Stimulated activated CD4-positive, alpha-beta T cell treated with anti-CD3 and anti-CD28 coated beads, Interleukin-12 subunit alpha, Interleukin-12 subunit beta, amount 100 ng/mL, for 24 hours (primary cell): ENCODE data around the gene ELMO1.

Experiments used
- DNase-seq, 2 experiments: peaks; one replicate each; pipeline ENCODE4 v3.0.0-alpha.2; 2020; ENCODE audit warnings: low read depth in 2 of 2

ELMO1 gene

DNA sequence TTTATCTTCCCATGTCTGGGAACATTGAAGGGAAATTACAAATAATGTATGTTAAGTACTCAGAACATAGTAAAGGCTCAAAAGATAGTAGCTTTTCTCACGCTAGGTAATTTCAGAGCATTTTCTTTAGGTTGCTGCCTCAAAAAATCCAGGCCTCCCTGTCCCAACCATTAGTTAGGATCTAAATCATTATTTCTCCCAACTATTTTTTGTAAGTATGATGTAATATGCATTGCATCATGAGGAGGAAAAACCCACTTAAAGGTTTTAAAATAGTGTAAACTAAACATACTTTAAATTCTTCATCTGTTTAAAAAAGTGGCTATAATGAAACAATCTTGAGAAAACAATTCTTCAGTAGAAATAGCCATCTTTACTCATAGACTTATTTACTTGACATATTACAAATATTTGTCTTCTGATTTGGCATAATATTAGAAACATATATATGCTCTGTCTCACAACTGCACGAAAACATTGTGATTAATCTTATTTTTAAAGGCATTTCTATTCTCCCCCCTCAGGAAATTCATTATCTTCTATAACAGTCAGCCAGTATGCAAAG is 329.3 kb downstream of the ELMO1 start:
- no peak for DNase-seq

DNA sequence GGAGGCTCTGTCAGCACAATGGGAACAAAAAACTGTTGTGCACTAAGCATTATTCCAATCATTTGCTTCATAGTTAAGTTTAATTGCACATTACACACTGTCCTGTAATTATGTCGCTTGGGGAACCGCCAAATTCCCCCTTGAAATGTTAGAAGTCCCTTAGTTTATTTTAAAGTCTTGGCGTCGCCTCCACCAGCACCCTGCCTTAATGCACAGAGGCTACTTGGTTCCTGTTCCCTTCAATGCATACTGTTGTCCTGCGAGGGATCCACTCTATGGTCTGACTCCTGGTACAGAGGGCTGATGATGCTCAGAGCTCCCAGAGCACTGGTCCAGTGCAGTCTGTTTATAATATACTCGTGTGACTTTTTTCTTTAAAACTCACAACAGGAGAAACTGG is 330.7 kb downstream of the ELMO1 start:
- no peak for DNase-seq

DNA sequence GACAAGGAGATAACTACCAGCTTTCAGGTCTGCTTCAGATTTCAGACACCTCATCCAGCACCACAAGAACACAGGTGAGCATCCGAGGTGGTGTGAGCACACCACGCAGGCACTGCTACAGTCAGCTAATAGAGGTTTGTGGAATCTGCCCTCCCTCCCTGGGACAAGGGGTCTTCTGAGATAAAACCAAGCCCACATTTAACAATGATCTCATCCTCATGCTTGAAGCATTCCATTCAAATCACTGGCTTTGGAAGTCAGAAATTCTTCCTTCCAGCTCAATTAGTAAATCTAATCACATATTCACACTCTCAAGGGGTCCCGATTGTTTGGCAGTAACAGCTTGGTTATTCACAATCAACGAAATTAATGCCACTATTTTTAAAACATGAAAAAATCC is 331.4 kb downstream of the ELMO1 start:
- DNase-seq = no peak

DNA sequence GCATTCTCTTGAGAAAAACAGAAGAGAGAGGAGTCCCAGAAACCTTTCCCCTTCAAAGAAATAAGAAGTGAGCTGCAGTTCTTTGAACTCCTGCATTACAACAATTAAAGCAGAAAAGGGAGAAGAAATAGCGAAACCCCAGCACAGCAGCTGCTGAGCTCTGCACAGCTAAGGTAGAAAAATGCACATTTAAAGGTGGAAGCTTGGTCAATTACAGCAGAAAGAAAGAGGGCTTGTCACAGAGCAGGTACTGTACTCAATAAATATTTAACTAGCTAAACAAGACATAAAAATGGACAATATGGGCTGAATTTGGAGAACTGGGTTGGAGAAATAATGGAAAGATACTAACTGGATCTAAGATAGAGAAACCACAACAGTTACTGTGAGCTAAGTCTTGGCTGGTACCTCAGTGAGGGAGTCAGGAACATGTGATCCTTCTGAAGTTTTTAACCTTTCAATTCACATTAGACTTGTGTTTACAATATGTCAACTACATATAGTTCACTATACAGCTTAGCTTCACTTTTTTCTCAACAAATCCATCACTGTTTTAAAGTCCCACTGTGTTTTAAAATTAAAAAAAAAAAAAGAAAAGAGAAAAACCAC is 332.5 kb downstream of the ELMO1 start:
- DNase-seq = no peak

DNA sequence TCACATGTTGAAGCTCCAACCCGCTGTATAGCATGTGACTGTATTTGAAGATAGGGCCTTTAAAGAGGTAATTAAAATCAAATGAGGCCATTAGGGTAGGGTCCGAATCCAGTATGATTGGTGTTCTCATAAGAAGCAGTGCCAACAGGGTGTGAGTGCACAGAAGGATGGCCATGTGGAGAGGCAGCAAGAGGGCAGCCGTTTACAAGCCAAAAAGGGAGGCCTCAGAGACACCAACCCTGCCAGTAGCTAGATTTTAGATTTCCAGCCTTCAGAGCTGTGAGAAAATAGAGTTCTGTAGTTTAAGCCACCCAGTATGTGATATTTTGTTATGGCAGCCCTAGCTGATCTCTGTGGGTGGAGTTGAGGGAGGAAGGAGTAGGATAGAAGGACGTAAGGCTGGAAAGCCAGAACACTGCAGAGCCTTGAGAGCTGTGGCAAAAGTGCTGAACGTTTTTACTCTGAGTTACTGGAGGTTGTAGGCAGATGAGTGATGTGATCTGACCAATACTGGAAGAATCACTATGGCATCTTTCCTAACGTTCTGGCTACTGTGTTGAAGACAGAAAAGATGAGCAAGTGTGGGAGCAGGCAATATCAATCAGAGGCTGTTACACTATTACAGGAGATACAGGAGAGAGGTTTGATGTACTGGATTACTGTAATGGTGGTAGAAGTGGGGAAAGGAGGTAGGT is 334.9 kb downstream of the ELMO1 start:
- no peak for DNase-seq

DNA sequence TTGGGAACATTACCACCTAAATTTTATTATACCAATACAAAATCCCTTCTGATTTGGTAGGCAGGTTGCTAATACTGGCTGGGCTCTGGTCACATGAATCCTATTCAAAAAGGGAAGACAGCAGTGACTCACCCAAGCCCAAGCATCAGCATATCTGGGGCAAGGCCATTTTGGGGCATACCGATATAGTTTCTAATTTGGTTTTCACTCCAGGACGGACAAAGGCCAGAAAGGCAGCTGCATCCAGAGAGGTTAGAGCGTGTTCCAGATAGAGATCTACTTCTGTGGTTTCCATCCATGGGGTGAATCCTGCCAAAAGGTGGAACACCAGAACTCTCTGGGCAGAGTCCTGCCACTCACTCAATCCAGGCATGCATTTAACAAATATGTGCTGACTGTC is 335.8 kb downstream of the ELMO1 start:
- no peak for DNase-seq

DNA sequence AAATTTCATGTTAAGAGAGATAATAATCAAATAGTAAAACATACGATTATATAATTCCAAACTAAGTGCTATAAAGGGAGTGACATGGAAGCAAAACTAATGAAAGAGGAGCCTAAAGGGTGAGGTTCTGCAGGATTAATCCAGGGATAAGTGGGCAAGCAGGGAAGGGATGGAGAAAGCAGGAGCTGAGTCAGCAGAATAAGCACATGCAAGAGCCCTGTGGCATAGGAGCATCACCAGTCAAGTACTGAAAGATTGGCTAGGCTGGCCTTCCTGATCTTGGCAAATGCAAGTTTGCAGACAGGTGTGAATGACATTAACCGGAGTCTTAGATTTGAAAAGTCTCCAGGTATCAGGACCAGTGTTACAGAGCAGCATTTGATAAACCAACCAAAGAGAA is 336.4 kb downstream of the ELMO1 start:
- no peak for DNase-seq

DNA sequence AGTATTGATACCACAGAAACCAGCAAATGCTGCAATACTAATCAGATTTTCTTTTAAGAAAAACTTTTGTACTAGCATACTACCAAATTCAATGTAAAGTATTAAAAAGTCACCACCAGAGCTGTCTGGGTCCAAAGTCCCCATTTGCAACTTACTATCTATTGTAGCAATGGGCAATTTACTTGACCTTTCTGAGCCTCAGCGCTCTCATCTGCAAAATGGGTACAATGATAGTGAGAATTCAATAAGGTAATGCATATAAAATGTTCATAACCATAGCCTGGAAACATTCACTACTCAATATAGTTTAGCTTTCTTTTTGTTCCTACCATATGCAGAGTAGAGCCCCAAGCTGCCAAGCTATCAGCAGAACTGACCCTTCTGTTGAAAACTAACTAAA is 337.2 kb downstream of the ELMO1 start:
- no peak for DNase-seq

DNA sequence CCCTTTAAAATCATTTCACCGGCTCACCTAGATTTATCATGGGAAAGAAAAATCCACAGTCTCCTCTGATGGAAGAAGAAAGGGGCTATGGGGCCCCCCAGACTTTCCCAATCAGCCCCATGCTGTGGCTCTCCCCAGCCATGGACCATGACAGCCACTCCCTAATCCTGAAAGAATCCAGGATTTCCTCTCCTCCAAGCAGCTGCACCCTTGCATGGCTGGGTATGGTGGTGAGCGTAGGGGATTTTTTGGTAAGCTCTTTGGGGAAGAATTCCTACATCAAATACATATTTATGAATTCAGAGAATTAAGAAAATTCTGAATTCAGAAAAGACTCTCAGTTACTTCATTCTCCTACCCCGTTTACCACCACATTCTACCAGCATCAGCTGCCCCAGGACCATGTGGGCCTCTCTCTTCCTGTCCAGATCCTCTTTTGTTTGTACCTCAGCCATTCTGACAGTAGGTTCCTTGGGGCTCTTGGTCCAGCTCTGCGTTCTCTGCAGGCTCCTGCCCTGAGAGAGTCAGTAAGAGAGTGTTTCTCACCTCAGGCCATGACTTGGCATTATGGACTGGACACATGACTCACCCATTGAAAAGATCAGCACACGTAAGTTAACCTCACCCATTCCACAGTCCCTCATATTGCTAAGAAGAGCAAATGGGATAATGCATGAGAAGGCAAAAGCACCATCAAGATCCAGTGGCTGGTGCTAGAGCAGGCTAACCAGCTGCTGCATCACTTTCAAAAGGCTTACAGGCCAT is 337.8 kb downstream of the ELMO1 start:
- DNase-seq = no peak

DNA sequence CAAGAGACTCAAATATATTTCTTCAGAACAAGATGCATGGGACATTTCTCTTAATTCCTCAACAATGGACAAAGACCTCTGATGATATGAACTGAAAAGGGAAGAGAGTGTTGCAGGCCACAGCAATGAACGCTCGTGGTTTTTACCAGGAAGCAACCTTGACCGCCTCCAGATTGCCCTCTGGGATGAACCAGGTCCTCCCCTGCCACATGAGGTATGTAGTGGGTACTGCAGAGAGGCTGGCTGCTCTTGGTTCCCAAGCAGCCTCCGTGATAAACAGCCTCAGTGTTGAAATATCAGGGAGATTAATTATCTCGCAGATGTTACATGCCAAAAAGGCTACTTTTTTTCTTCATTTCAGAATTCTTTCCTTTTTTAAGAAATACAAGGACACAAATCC is 338.8 kb downstream of the ELMO1 start:
- DNase-seq = no peak

DNA sequence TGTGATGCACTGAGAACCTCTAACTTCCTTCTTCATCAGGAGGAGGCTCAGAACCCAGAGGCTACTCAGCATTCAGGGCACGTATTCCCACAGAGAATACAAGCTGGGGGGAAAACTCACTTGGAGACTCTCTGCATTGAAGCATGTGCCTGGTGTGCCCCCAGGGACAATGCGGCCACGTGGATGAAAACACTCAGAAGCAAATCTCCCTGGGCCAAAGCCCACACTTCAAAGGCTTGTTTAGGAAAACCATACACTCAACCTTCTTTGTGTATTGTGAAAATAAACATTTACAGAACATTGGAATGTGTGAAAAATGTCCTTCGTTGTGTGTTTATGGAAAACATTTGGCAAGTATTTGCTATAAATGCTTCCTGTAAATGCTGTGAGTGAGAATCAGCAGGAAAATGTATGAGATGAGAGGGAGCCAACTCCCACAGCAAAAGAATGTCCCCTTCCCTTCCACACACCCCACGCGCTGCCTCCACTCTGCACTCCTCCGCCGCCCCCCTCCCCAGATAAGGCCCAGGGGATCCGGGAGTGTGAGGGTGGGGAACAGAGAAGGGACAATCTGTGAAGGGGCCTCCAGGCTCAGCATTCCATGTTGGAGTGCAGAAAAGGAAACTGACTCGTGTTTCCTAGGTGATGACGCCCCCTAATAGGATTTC is 339.5 kb downstream of the ELMO1 start:
- no peak for DNase-seq

DNA sequence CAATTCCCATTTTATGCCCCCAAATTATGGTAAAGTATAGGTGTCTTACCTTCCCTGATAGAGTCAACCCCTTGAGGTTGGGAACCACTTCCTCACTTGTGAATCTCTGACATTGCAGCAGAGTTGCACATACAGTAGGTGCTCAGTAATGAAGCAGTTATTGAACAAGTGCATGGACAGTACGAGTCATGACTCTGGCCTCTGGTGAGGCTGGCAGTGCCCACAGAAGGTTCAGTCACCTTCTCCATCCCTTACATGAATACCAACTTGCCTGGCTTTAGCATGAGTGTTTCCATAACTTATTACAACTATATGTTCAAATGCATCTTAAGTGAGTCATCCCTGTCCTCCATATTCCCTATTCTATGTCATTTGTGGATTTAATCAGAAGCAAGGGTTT is 340.0 kb downstream of the ELMO1 start:
- no peak for DNase-seq

DNA sequence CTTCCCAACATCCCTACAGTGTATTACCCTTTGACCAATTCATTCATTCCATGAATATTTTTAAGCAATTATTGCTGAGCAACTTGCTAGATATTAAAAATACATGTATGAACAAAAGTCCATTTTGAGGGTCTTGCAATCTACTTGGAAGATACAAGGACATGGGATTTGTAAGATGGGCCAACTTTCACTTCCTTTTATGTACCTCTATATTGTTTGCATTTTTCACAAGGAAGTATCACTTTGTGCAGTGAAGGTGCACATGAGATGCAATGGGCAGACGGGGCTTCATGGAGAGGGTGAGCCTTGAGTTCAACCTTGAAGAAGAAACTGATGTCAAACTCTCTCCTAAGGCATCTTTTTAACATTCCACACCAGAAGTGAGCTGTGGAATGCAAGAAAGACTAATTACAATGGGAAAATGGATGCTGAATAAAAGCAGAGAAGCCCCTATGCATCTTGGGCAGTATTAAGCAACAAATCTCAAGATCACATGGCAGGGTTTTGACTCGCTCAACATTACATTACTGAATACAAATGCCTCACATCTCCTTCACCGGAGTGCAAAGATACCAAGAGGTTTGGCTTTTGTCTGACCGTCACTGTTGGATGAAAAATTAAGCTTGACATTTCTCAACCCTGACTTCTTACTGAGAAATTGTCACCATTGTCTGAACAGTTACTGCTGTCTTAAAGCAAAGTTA is 341.5 kb downstream of the ELMO1 start:
- DNase-seq = no peak

DNA sequence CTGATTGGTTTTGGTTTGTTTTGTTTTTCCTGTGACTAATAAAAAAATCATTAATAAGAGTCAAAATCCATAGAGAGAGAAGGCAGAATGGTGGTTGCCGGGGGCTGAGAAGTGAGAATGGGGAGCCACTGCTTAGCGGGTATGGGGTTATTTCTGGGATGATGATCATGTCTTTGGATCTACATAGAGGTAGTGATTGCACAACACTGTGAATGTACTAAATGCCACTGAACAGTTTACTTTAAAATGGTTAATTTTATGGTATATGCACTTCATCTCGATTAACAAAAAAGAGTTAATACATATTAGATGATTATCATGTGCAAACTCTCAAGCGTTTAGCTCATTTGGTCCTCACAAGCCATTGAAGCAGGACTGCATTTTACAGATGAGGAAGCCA is 342.9 kb downstream of the ELMO1 start:
- no peak for DNase-seq

DNA sequence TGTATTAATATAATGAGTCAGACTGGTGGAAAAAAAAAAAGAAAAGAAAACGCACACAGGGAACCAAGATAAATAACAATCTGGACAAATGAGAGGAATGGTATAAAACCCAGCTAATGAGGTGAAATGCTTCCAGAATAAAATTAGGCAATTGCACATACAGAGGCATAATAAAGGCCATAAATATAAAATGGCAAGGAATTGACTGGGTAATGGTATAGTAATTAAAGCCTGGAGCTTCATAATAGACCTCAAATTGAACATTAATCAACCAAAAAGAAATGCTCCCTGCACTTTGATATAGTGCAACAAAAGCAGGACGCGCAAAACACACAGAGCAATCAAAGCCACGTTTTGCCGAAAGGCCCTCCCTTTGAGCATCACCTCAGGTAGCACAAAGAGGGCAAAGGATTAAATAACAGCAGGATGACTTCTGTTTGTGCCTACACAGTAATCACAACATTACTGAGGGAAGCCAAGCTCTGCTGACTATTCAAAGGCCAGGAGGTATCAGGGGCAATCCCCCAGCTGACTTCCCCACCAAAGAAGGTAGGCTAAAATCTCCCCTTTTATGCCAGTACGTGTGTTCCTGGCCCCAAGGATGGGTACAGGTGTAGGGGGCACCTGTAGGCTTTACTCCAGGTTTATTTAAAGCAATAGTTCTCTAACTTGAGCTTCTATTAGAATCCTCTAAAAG is 343.7 kb downstream of the ELMO1 start:
- DNase-seq = no peak

DNA sequence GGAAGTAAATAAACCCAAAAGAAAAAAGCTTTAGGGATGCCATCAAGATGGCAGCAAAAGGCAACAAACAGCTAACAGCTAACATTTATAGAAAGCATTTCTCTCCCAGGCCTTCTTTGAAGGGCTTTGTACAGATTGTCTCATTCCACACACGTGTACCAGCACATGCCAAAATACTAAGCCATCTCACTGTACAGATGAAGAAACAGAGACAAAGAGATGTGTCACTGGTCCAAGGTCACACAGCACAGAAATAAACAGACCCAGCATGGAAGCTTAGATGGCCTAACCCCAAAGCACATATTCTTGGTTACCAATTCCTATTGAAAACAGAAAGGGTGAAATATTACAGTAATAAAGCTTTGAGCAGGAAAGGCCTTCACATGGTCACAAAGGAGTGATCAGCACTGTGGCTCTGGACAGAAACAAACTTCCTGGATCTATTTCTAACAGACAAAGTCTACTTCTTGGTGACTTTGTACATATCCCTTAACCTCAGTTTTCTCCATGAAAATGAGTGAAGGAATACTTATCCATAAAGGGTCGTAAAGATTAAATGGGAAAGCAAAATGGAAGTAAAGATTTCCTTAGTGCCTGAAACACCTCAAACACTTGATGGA is 346.0 kb downstream of the ELMO1 start:
- no peak for DNase-seq

DNA sequence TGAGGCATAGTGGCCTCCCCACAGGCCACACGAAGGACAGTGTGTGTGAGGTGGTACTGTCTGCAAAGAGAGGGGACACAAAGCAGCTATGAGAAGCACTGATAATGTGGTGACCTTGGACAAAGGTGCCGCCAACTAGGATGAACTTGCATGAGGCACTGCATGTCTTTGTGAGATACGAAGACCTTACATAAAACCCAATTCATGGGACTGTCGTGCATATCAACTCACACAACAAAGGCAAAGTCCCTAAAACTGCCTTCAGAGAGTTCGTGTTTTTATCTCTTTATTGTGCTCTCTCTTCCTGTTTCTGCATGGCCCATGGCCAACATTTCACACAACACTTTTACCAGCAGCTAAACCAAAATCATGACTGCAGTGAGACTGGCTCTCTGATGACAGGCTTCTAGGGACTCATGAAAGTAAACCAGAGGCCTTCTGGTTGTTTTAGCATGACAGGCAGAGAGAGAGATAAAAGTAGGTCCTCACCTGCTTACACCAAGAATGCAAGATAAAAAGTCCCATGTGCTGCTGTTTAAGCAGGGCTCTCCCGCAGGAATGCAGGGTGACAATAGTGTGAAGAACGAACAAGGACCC is 347.8 kb downstream of the ELMO1 start:
- DNase-seq = no peak

DNA sequence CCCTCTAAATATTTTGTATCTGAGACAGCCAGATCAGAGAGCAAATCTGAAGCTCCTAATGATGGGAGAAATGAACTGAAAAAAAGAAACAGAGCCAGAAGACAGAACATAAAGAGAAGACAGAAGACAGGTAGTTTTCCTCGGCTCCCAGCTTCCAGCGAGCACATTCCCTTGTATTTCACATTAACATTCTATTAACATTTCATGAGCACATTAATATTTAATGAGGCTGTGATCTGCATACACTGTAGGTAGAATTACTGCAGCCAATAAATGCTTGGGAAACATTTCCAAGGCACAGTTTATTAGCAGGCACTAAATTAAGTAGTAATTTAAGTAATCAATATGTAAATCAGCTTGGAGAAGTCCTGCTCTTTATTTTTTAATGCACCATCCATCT is 349.9 kb downstream of the ELMO1 start:
- no peak for DNase-seq

DNA sequence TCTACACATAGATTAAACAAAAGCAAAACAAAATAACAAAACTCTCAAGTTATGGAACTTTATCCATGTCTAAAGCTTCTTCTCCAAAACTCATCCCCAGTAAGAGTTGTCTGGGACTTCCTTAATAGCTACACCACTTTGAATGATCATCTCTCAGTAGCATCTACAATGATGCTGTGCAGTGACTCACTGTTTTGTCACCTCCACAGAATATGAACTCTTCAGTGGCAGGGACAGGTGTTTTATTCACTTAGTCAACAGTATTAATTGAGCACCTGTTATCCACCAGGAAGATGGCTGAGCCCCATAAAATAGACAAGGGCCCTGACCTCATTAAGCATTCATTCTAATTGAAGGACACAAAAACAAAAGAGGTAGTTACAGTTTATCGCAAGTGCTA is 350.7 kb downstream of the ELMO1 start:
- no peak for DNase-seq

DNA sequence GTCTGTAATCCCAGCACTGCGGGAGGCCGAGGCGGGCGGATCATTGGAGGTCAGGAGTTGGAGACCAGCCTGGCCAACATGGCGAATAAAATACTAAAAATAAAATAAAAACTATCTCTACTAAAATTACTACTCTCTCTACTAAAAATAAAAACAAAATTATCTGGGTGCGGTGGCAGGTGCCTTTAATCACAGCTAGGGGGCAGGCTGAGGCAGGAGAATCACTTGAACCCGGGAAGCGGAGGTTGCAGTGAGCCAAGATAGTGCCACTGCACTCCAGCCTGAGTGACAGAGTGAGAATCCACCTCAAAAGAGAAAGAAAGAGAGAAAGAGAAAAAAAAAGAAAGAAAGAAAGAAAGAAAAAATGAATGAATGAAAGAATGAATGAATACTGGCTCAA is 351.4 kb downstream of the ELMO1 start:
- no peak for DNase-seq
